Neural cell (in vitro differentiated cells): ENCODE data around the gene IGSF3.

Experiments used
- CTCF ChIP-seq: fragments of 450-650 bp; IDR thresholded peaks from 2 replicates; pipeline ENCODE4 v1.5.1; 2014; ENCODE audit warnings: antibody characterized with exemption, mild to moderate bottlenecking, moderate library complexity; ENCODE audit not compliant: poor library complexity, severe bottlenecking
- EP300 ChIP-seq: fragments of 450-650 bp; conservative IDR thresholded peaks from 2 replicates; pipeline ENCODE4 v1.6.1; 2014; ENCODE audit warnings: antibody characterized with exemption, mild to moderate bottlenecking, moderate library complexity; ENCODE audit not compliant: poor library complexity, severe bottlenecking
- EZH2 ChIP-seq: fragments of 200-600, 300-800 bp; shearing (Covaris generic), sonication (generic); IDR thresholded peaks from 2 replicates; pipeline ENCODE4 v1.6.1; 2014; ENCODE audit warnings: antibody characterized with exemption, low read length, borderline replicate concordance, mild to moderate bottlenecking; ENCODE audit not compliant: insufficient read depth, poor library complexity, severe bottlenecking
- POLR2AphosphoS5 ChIP-seq: IDR thresholded peaks from 2 replicates; pipeline ENCODE4 v1.6.1; 2012
- RAD21 ChIP-seq: fragments of 450-650 bp; conservative IDR thresholded peaks from 2 replicates; pipeline ENCODE4 v1.6.1; 2014; ENCODE audit warnings: antibody characterized with exemption, mild to moderate bottlenecking, moderate library complexity
- REST ChIP-seq: IDR thresholded peaks from 2 replicates; pipeline ENCODE4 v1.6.1; 2012; ENCODE audit warnings: borderline replicate concordance

- TF ChIP-seq REST = no peak
- TF ChIP-seq CTCF = no peak
- TF ChIP-seq EP300 = no peak
- no peak for TF ChIP-seq POLR2AphosphoS5
- no peak for TF ChIP-seq RAD21
- no peak for TF ChIP-seq EZH2
Observed at GRCh38 chr1:116706123-116706522, 38.6 kb upstream of the IGSF3 start.
